ENCODE measurements around the gene JAM3. TPM values are rescaled to one million over a fixed set of nuclear protein-coding genes. Genes with fewer than 3 reads are reported as not detected.

The JAM3 gene
- total RNA-seq, 2 donors from 2014 or later, result 2.9 to 5.7 TPM

DNA sequence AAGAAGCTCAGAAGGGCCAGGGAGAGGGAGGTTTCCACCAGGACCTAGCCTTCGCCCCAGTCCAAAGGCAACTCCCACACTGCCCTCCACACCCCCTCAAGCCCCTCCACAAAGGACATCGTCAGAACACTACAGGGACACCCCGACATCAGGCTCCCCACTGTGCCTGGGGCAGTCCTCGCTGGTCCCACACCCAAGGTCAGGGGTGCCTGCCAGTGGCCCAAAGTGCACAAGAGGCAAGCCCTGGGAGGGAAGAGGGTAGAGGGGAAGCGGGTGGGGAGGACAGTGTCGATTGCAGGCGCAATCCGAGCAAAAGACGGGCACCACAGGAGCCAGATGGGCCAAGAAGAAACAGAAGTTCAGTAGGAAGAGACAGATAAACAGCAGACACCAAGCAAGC is 35.6 kb upstream of the JAM3 start:
- no peaks in the 10 kb centered on the region for H3K36me3 Mint-ChIP-seq
- ATAC-seq, result no peak
- peaks cover 12 to 17% of the 10 kb centered on the region in 2 donors for H3K27me3 Mint-ChIP-seq
- no peak overlapping the region for H3K4me3 Mint-ChIP-seq
- DNase-seq (ENCODE audit: low spot score), result no peak
- H3K9me3 Mint-ChIP-seq, result no peaks in the 10 kb centered on the region
- H3K27ac Mint-ChIP-seq, result no peak overlapping the region
- peaks cover 24 to 33% of the 10 kb centered on the region in 2 donors for H3K4me1 Mint-ChIP-seq (ENCODE audit: low read depth in 2 of 2)

DNA sequence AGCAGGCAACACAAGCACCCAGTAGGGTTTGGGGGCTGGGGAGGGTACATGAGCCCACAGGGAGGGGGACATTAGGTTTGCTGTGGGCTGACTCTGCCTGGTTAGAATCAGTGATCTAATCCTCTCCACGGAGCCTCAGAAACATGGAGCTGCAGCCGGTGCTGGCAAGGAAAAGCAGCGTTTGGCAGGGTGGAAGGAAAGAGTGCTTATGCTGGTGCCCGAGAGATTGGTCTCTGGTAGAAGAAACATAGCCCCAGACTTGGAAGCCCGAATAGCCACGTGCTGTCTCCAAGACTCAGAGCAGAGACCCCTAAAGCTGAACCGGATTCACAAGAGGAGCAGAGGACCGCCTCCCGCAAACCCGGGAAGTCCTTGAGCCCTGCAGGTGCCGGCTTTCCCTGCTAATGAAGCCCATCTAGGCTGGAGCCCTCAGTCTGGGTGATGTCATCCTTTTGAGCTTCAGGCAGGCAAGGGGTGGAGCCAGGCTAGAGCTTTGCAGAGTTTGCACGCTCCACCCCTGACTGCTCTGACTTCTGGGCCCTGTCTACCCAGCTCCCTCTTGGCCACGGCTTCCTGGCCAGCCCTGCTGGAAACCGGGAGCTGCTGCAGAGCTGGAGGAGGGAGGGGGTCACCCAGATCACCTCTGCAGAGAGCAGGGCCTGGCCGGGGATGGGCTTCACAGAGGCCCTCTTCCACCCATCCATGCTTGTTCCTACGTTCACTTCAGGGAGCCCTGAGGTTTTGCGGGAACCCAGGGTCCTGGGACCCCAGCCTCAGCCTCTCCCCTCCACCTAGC is 35.0 kb upstream of the JAM3 start:
- Mint-ChIP-seq H3K4me1 (ENCODE audit: low read depth in 2 of 2) (peaks cover 24 to 33% of the 10 kb centered on the region in 2 donors), H3K27ac (no peak overlapping the region), H3K27me3 (peaks cover 12 to 17% of the 10 kb centered on the region in 2 donors), H3K4me3 (no peak overlapping the region), H3K9me3 (no peaks in the 10 kb centered on the region), H3K36me3 (no peaks in the 10 kb centered on the region)
- ATAC-seq (peak; percentile 62 to 70), DNase-seq (ENCODE audit: low spot score) (no peak)

DNA sequence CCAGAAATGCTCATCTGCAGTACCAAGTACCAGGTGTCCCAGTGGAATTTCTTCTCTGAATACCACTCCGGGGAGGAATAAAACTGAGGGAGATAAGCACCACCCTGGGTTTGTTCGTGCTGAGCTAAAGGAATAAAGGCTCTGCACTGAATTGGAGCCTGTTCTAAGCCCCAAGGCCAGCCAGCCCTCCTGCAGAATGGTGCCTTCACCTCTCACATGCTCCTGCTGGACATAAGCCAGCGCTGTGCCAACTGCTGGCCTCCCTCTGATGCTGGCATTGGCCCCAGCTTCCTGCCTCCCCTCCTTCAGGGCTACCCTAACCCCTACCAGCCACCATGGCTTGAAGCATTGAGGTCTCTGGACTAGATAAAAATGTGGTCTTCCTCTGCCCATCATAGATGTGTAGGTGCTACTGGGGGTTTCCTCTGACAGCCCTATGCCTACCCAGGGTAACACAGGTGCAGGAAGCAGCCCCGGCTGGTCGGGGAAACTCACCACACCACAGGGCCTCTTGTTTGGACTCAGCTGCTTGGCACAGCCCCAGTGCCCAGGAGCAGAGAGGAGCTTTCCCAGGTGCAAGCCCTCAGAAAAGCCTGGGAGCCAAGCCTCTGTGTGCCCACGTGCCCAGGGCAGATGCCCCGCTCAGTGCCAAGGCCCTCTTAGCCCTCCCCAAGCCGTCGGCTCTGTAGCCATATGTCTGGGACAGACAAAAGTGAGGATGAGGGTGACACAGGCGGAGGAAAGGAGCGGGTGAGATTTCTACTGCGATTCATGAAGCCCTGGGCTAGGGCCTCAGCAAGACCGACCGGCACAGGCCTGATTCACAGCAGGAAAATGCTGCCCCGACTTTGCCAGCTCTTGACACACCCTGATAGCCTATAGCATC is 34.1 kb upstream of the JAM3 start:
- DNase-seq (ENCODE audit: low spot score) (no peak), ATAC-seq (no peak)
- no peak overlapping the region for H3K27ac Mint-ChIP-seq
- peaks cover 24 to 33% of the 10 kb centered on the region in 2 donors for H3K4me1 Mint-ChIP-seq (ENCODE audit: low read depth in 2 of 2)
- peaks cover 12 to 17% of the 10 kb centered on the region in 2 donors for H3K27me3 Mint-ChIP-seq
- no peaks in the 10 kb centered on the region for H3K36me3 Mint-ChIP-seq
- H3K9me3 Mint-ChIP-seq, result no peaks in the 10 kb centered on the region
- peak overlapping the region; percentile 69 for H3K4me3 Mint-ChIP-seq

DNA sequence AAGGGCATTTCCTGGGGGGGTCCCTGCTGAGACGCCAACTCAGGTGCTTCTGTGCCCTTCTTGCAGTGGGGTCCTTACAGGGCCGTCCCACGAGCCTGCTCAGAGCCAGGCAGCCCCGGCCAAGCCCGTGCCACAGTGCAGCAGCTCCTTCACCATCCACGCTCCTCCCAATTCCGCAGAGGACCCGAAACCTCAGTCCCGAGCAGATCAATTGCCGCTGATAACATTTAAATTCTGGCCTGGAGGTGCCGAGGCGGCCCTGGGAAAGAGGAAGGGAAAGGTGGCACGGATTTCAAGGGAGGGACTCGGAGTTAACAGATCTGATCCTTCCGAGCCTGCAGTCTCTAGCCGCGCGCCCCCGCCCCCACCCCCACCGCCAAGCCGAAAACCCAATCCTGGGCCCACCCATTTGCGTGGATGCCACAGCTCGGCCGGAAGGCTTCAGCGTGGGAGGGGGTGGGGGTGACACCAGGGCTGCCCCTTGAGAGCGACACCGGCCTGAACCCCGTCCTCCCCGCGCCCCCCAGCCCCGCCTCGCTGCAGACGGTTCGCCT is 32.3 kb upstream of the JAM3 start:
- peaks cover 4 to 9% of the 10 kb centered on the region in 2 donors for H3K27me3 Mint-ChIP-seq
- ATAC-seq (peak; percentile 37 to 49), DNase-seq (ENCODE audit: low spot score) (no peak)
- no peaks in the 10 kb centered on the region for H3K36me3 Mint-ChIP-seq
- peak overlapping the region; percentile 92 for H3K4me3 Mint-ChIP-seq
- peaks cover 24 to 33% of the 10 kb centered on the region in 2 donors for H3K4me1 Mint-ChIP-seq (ENCODE audit: low read depth in 2 of 2)
- no peaks in the 10 kb centered on the region for H3K9me3 Mint-ChIP-seq
- H3K27ac Mint-ChIP-seq, result peak overlapping the region; percentile 80 to 93

DNA sequence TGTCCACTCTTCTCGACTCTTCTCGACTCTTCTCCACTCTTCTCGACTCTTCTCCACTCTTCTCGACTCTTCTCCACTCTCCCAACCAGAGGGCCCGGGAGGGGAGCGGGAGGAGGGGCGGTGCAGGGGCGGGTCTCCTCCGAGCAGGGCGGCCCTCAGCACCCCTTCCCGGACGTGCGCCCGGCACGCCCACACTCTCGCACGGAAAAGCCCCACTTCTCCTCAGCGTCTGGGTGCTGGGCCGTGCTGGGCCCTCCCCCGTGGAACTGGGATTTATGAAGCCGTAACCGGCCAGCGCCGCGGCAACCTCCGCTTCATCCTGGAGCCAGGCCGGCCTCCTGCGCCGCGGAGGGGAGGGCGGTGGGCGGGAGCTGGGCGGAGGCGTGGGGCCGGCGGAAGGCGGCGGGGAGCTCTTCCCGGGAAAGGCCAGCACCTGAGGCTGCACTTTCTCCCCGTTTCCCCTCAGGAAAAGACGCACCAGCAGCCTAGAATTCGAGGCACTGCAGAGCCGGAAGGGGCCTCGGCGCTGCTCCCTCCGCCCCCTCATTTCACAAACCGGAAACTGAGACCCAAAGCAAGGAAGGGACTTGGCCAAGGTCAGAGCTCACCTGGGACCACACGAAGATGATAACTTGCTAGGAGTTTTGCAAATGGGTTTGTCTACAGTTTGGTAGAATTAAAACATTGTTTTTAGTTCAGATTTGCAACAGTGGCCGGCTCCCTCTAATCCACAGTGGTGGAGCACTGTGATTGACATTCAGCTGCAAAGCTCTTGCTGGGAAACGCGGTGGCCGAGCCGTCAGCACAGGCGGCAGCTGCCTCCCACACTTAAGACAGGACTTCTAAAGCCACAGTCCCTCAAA is 31.6 kb upstream of the JAM3 start:
- H3K9me3 Mint-ChIP-seq, result no peaks in the 10 kb centered on the region
- H3K27ac Mint-ChIP-seq, result peak overlapping the region; percentile 80 to 93
- peak; percentile 70 for DNase-seq (ENCODE audit: low spot score)
- peak; percentile 81 to 83 for ATAC-seq
- peak overlapping the region; percentile 92 for H3K4me3 Mint-ChIP-seq
- H3K27me3 Mint-ChIP-seq, result peaks cover under 1 to 2% of the 10 kb centered on the region in 2 donors
- no peaks in the 10 kb centered on the region for H3K36me3 Mint-ChIP-seq
- peaks cover 19 to 30% of the 10 kb centered on the region in 2 donors for H3K4me1 Mint-ChIP-seq (ENCODE audit: low read depth in 2 of 2)

DNA sequence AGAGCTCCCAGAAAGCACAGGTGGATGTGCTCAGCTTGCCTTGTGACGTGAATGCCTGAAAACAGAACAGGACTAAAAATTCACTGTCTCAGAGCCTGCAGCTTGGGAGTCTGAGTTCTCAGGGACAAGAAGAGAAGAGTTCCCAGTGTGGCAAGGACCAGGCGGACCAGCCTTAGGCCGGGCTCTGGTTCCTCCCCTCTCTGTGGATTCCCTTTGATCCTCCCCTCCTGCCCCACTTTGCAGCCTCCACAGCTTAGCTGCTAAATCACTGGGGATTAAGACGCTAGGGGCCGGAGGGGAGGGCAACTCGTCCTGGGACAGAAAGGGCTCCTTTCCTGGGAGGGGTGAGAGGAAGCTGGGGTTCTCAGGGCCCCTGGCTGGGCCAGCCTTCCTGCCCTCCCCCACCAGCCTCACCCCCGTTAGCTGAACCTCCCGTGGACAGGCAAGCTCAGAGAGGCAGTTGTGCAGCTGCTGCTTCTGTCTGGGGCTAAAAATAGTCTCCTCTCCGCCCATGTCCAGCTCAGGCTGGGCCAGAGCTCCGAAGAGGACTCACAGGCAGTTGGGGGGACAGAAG is 29.9 kb upstream of the JAM3 start:
- ATAC-seq (no peak), DNase-seq (ENCODE audit: low spot score) (no peak)
- H3K4me1 Mint-ChIP-seq (ENCODE audit: low read depth in 2 of 2), result peaks cover 18 to 21% of the 10 kb centered on the region in 2 donors
- H3K9me3 Mint-ChIP-seq, result no peaks in the 10 kb centered on the region
- no peak overlapping the region for H3K27ac Mint-ChIP-seq
- H3K4me3 Mint-ChIP-seq, result no peak overlapping the region
- no peaks in the 10 kb centered on the region for H3K27me3 Mint-ChIP-seq
- no peaks in the 10 kb centered on the region for H3K36me3 Mint-ChIP-seq

DNA sequence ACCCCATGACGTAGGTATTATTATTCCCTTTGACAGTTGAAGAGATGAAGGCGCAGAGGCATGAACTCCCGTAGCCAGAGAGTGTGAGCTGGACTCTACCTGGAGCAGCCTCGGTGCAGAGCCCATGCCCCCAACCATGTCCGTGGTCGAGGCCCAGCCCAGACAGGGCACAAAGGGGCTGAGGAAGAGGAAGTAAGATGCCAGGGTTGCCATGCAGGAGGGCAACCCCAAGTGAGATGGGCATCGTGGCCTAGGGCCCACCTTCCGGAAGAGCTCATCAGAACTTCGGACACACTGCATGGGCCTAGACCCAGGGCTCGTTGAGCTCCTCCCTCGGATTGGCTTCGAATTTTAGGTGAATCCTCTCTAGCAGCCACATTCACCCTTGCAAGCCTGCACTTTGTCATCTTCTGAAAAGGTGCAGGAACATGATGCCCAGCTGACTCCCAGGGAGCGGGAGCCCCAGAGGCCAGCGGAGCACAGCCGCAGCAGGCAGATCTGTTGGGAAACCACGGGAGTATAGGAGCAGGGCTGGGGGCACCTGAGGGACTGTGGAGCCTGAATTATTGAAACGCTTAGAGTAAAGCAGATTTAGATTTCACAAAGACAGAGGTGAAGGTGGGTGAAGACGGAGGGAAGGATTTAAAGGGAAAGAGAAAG is 29.0 kb upstream of the JAM3 start:
- Mint-ChIP-seq H3K4me1 (ENCODE audit: low read depth in 2 of 2) (peaks cover 15 to 18% of the 10 kb centered on the region in 2 donors), H3K4me3 (no peak overlapping the region), H3K9me3 (no peaks in the 10 kb centered on the region), H3K36me3 (no peaks in the 10 kb centered on the region), H3K27me3 (peaks cover 3 to 5% of the 10 kb centered on the region in 2 donors), H3K27ac (peak overlapping the region in 1 of 2 donors; percentile 1)
- ATAC-seq, result no peak
- no peak for DNase-seq (ENCODE audit: low spot score)

DNA sequence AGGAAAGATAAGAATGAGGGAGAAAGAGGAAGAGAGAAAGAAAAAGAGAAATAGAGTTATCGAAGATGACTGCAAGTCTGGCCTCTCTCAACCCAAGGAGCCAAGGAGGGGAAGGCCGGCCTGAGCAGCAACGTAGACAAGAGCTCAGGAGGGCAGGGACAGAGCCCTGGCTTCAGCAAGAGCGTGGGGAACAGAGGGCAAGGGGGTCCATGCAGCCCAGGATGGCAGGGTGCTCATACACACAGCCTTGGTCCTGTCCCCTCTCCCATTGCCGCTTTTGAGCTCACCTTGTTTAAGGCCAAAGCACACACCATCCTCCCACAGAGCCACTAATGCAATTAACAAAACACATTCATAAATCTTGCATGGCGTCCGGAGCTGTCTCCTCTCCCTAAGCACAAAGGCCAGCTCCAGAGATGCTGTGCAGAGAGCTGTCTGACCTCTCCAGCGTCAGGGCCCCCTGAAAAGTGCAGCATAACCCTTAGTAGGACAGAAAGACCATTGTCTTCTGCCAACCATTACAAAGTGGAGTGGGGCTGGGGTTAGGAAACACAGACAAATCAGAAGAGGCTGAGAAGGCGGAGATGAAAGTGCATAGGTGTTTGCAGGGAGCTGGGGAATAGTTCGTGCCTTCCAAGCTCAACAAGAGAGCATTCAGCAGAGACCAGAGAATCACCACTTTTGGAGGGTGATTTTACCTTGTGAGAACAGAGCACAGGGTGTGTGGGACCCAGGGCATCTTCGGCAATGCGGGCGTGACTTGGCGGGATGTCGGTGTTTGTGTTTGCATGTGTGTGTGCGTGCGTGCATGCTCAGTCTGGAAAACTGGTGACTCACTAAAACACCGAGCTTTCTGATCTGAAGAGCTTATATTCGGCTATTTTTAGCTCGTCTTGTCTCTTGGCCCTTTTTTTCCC is 28.2 kb upstream of the JAM3 start:
- Mint-ChIP-seq H3K27me3 (peaks cover 5 to 9% of the 10 kb centered on the region in 2 donors), H3K36me3 (no peaks in the 10 kb centered on the region), H3K9me3 (no peaks in the 10 kb centered on the region), H3K4me1 (ENCODE audit: low read depth in 2 of 2) (peaks cover 9 to 16% of the 10 kb centered on the region in 2 donors), H3K27ac (peak overlapping the region in 1 of 2 donors; percentile 1), H3K4me3 (no peak overlapping the region)
- no peak for ATAC-seq
- DNase-seq (ENCODE audit: low spot score), result no peak

DNA sequence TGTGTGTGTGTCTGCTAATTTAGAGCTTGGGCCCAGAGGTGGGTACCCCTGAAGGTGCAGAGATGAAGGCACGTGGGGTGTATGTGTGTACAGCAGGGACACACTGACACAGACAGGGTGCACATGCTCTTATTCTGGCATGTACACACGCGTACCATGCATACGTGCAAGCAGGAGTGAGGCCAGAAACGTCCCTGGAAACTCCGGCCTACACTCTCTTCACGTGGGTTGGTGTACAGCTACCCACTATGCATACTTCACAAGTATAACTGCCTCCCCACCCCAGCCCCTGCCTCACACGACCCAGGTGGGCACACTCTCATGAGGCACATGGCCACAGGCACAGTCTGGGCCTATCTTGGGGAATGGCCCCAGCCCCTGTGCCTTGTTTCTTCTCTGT is 27.5 kb upstream of the JAM3 start:
- Mint-ChIP-seq H3K27ac (no peak overlapping the region), H3K4me1 (ENCODE audit: low read depth in 2 of 2) (peaks cover 8 to 14% of the 10 kb centered on the region in 2 donors), H3K4me3 (no peak overlapping the region), H3K9me3 (no peaks in the 10 kb centered on the region), H3K36me3 (no peaks in the 10 kb centered on the region), H3K27me3 (peaks cover 8 to 13% of the 10 kb centered on the region in 2 donors)
- DNase-seq (ENCODE audit: low spot score), result no peak
- no peak for ATAC-seq

DNA sequence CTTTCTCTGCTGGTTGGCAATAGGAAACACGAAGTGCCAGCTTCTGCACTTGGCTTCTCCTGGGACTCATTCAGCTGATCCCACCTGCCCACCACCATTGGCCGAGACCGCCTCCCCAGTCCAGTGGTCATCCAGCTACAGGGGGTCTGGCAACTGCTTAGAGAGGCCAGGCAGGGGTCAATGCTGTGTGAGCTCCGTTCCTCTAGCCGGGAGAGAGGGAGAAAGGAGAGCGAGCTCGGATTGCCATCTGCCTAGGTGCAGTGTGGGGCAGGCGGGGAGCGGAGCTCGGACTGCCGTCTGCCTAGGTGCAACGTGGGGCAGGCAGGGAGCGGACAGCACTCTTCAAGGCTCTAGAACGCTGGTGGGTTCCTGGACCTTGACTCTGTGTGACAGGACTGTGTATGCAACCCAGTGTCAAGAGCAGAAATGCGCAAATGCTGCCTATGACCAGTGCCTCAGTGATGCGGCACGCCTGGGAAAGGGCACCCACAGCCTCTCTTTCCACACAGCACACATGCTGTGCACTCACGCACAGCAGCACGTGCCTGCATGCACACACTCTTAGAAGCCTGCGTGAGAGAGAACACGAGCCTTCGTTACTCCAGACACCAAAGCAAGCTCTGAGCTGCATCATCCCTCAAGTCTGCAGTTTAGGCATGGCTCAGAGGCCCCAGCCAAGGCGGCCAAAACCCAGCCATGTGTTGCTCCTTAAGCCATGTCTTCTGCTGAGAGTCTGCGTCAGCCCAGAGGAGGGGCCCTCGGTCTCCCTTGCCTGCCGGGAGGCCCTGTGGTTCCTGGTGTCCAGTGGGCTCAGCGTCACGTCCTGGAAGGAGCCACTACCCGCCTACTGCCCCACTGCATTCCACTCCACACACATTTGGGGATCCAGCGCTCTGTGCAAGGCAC is 26.8 kb upstream of the JAM3 start:
- Mint-ChIP-seq H3K27ac (no peak overlapping the region), H3K9me3 (no peaks in the 10 kb centered on the region), H3K36me3 (no peaks in the 10 kb centered on the region), H3K4me3 (no peak overlapping the region), H3K4me1 (ENCODE audit: low read depth in 2 of 2) (peaks cover 8 to 10% of the 10 kb centered on the region in 2 donors), H3K27me3 (peaks cover 14 to 20% of the 10 kb centered on the region in 2 donors)
- ATAC-seq (no peak), DNase-seq (ENCODE audit: low spot score) (no peak)

DNA sequence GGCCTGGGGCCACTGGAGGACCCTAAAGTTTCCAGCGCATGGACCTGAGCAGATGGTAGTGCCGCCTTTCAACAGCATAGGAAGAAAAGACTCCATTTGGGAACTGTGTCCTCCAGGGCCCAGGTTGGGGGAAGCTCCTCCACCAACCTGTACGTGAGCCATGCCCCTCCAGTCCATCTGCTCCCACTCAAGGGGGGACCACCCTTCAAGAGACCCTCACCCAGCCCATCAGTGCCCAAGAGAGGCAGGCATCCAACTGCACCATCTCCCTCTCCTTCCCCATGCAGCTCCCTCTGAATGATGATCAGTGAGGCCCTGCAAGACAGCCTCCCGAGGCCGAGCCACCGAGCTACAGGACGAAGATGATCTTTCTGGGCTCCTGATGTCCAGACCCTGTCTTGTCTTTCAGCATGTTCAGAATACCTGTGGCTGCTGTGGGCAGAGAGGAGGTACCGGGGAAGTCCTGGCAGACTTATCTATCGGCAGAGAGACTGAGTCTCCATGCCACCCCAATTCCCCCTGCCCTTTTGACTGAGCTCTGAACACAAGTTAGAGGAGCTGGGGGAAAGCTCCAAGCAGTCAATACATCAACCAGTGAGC is 25.0 kb upstream of the JAM3 start:
- Mint-ChIP-seq H3K9me3 (no peaks in the 10 kb centered on the region), H3K27ac (no peak overlapping the region), H3K4me1 (ENCODE audit: low read depth in 2 of 2) (no peaks in the 10 kb centered on the region), H3K27me3 (peaks cover 25 to 34% of the 10 kb centered on the region in 2 donors), H3K36me3 (no peaks in the 10 kb centered on the region), H3K4me3 (no peak overlapping the region)
- DNase-seq (ENCODE audit: low spot score) (no peak), ATAC-seq (no peak)
